GM19397 (cell line): ENCODE results near the gene ACSL4.

Source experiments
- ATAC-seq: cut with Tn5 transposase; IDR thresholded peaks from one replicate; pipeline ENCODE4 v1.9.1; 2021; ENCODE audit warnings: mild to moderate bottlenecking, moderate library complexity; ENCODE audit not compliant: unreplicated experiment

The ACSL4 gene

DNA sequence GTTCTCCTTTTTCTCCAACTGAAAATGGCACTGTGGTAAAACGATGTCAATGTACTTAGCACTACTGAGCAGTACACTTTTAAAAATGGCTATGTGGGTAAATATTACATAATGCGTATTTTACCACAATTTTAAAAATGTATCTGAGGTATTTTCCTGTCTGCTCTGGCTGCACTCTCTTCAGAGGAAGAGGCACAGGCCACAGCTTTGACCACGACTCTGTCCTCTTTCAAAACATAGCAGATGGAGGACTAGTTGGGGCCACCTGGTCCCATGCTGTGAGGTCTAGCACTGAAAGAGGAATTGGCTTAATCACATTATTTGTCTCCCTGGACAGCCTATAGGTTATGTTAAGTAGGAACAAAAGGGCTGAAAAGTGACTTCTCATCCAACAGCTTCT lies 113.3 kb downstream of the ACSL4 start:
- no peak for ATAC-seq

DNA sequence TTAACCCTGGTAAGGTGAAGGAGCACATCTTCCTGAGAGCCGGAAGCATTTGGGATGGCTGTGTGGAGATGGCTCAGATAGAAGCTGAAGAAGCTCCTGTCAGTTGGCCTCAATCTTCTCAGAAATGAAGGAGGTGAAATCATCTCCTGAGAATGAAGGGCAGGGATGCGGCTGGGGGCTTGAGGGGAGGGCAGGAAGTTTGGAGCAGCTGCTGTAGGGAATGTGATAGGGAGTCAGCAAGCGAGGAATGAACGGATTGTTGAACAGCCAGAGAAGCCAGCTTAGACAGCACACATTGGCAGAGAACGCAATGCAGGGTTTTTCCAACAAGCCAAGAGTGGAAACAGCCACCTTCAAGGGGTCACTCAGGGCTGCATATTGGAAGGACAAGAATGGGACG lies 118.1 kb downstream of the ACSL4 start:
- no peak for ATAC-seq

DNA sequence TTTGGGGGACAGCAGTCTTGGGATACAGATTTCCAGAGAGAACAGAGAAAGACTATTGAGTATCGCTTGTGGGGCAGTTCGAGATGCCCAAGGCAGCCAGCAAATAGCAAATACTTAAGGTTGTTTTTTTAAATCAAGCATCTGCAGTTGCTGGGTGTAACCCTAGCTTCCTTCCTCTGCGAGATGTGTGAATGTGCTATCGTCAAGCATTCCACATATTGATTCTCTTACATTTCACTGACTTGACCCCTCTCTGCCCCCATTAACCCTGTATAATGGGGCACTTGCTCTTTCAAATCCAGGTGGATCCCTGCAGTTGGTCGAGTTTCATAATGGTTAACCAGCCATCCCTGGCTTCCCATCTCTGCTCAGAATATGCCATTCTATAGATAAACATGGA lies 131.6 kb downstream of the ACSL4 start:
- no peak for ATAC-seq

DNA sequence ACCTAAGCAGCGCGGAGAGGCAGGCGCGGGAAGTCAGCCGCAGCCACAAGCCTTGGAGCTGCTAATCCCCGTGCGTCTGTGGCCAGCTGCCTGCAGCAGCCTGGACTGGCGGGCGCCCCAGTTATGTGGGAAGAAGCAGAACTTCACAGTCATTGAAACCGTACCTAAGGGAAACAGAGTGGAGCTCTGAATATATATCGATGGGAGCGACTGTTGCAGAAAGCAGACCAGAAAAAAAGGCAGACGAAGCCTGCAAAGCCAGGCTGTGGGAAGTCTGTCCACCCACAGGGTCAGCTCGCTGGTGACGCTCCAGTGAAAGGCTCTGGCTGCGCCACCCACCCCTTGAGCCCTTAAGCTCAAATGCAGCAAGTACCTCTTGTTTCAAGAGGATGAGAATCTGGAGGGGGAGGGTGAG lies 132.8 kb downstream of the ACSL4 start:
- ATAC-seq, result no peak

DNA sequence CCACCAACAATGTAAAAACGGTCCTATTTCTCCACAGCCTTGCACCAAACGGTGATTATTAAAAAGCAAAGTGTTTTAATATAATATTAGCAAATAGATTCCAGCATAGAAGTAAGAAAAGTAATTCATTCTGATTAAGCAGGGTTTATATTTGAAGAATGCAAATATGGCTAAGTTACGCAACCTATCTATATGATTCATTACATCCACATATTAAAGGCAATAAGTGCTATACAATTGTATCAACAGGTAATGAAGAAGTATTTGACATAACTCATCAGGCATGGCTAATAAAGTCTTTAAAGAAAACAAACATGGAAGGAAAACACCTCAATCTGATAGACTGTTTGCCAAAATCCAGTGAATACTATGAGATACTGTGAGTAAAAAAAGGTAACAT lies 137.0 kb downstream of the ACSL4 start:
- ATAC-seq, result no peak
